Measurements from ENCODE around the gene VWA1.
"Not testable (repeated sequence)": the region's sequence is repeated elsewhere in the genome, so short reads cannot be mapped to it uniquely, and the experiment has no call there.

VWA1 gene

DNA sequence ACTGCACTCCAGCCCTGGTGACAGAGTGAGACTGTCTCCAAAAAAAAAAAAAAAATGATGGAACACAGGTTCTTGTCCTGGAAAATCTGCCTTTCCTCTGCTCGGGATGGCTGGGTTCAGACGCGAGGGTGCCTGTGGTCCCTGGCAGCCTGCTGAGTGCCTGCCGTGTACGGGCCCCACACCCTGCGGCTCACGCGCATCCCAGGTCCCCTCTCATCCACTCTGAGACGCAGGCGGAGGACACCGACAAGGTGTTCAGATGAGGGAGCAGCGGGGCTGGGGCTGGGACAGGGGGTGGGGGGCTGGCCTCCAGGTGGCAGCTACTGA is 10.1 kb upstream of the VWA1 start:
- DNase-seq, result no peak

DNA sequence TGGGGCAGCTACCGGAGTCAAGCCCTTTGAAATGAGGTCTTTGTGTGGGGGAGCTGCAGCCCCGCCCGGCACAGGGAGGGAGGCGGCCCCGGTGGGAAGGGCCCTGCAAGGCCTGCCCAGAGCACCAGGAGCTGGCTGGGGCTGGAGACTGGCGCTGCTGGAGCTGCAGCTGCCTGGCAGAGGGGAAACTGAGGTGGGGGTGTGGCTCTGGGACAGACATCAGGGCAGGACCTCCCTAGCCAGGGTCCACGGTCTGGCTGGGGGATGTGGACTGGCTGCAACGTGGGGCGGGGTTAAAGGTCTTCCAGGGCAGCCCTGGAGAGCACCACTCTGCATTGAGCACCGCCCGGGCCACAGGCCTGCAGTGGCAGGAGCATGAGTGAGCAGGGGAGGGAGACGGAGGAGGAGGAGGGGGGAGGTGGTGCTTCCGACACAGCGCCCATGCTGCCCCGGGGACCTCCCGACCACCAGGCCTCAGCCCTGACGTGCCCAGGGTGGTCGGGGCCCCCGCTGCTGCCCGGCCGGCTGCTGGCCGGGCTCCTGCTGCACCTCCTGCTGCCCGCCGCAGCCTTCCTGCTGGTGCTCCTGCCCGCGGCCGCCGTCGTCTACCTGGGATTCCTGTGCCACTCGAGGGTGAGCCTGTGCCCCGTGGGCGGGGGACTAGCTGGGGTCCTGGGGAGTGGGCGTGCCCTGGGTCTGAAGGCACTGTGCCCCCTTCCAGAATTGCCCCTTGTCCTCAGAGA is 9.6 kb upstream of the VWA1 start:
- DNase-seq, result no peak

DNA sequence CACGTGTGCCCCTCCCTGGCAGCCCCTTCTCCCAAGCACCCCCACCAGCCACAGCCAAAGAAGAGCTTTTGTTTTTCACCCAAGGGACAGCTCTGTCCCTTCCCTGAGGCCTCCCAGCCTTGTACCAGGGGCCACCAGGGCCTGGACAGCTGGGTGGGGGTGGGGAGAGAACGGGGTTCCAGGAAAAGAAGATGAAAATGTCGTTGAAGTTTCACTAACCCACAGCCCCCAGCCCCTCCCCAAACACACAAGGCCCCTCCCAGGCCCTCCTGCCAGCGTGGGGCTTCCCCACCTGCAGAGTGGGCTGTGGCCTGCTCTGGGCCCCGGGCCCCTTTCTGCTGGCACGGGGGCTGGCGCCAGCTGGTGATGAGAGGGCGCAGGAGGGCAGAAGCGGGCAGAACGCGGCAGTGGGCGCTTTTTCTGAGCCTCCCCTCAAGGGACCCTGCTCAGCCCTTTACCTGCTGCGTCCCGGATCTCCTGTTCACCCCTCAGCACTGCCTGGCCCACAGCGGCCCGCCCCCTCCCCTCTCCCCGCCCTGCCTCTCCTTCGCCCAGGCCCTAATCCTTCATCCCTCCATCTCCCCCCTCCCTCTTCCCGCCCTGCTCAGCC is 8.9 kb upstream of the VWA1 start:
- no peak for DNase-seq

DNA sequence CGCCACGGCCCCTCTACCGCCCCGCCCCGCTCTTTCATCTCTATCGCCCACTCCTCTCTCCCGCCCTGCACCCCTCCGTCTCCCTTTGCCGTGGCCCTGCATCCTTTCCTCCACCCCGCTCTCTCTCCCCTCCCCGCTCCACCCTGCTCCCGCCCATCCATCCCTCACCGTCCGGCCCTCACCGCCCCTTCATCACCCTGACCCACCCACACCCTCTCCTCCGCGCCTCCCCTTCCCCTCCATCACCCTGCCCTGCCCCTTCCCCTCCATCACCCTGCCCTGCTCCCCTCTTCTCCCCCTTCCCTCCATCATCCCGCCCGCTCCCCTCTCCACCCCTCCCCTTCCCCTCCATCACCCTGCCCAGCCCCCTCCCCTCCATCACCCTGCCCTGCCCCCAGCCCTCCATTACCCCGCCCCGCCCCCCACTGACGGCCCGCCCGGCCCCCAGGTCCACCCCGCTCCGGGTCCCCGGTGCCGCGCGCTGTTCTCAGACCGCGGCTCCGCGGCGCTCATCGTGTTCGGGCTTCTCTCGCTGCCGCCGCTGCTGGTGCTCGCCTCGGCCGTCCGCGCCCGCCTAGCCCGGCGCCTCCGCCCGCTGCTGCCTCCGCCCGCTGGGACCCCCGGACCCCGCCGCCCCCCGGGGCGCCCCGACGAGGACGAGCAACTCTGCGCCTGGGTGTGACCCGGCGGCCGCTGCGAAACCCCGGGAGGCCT is 8.2 kb upstream of the VWA1 start:
- peak; percentile 96 for DNase-seq

DNA sequence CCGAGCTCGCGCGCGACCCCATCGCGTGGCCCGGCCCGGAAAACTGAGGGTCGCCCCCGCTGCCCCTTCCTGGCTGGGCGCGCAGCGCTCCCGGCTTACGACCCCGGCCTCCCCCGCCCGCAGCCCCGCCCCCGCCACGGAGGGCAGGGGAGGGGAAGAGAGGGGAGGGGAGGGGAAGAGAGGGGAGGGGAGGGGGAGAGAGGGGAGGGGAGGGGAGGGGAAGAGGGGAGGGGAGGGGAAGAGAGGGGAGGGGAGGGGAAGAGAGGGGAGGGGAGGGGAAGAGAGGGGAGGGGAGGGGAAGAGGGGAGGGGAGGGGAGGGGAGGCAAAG is 7.7 kb upstream of the VWA1 start:
- no peak for DNase-seq

DNA sequence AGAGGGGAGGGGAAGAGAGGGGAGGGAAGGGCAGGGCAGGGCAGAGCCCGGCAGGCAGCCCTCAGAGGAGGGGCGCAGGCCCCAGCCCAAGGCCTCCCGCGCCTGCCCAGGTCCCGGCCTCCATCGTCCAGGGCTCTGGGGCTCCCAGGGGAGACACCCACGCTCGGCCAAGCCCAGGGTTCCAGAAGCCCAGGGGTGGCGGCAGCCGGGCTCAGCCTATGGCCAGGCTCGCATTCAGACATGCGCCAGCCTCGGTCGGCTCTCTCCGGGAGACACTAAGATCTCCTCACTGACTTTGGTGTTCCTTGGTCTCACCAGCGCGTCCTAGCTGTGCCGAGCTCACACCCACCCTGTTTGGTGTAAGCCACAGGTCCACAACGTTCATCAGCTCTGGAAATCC is 7.3 kb upstream of the VWA1 start:
- DNase-seq, result no peak

DNA sequence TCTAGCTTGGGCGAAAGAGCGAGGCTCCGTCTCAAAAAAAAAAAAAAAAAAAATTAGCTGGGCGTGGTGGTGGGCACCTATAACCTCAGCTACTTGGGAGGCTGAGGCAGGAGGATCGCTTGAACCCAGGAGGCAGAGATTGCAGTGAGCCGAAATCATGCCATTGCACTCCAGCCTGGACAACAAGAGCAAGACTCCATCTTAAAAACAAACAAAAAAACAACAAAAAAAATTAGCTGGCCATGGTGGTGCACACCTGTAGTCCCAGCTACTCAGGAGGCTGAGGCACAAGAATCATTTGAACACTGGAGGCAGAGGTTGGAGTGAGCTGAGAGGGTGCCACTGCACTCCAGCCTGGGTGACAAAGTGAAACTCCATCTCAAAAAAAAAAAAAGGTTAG is 6.5 kb upstream of the VWA1 start:
- not testable (repeated sequence) for DNase-seq

DNA sequence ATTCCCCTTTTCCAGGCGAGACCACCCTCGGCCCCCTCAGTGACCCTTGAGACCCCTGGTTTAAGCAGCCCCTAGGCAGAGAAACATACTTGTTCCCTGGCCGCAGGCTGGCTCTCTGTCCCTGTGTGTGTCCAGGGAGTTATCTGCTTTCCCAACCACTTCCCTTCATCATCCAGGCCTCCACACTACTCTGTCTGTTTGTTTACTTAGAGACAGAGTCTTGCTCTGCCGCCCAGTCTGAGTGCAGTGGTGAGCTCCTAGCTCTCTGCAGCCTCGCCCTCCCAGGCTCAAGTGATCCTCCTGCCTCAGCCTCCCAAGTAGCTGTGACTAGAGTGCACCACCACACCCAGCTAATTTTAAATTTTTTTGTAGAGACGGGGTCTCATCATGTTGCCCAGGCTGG is 5.8 kb upstream of the VWA1 start:
- peak; percentile 61 for DNase-seq

DNA sequence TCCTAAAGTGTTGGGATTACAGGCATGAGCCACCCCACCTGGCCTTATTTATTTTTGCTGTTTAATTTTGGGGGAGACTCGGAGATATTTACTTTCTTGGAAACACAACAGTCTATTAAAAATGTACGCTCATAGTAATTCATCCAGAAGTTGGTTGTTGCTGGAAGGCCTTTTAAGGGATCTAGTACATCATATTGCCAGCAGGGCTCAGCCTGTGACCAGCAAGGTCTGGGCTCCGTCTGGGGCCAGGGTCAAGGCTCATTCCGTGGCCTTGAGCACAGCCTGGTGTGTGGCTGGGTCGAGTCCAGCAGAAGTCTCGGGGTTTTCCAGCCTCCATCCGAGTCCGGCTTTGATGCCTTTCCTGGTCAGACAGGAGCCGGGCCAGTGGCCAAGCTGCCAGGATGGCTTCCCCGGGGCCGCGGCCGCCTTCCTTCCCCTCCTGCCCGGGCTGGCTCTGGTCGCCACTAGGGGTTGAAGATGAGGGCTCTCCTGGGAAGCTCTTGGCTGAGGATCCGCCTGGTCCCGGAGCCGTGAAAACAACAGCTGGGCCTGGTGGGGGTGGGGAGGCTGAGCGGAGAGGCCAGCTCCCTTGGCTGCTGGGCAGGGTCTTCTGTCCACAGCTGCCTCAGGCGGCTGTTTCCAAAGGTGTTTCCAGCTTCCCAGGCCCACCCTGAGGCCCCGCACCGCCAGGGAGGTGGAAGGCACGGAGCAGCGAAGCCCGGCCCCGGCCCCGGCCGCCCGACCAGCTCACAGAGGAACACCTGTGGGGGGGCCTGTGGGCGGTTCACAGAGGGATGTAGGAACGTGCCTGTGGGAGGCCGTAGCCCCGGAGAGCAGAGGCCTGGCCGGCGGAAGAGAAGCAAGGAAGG is 5.1 kb upstream of the VWA1 start:
- DNase-seq, result peak; percentile 82

DNA sequence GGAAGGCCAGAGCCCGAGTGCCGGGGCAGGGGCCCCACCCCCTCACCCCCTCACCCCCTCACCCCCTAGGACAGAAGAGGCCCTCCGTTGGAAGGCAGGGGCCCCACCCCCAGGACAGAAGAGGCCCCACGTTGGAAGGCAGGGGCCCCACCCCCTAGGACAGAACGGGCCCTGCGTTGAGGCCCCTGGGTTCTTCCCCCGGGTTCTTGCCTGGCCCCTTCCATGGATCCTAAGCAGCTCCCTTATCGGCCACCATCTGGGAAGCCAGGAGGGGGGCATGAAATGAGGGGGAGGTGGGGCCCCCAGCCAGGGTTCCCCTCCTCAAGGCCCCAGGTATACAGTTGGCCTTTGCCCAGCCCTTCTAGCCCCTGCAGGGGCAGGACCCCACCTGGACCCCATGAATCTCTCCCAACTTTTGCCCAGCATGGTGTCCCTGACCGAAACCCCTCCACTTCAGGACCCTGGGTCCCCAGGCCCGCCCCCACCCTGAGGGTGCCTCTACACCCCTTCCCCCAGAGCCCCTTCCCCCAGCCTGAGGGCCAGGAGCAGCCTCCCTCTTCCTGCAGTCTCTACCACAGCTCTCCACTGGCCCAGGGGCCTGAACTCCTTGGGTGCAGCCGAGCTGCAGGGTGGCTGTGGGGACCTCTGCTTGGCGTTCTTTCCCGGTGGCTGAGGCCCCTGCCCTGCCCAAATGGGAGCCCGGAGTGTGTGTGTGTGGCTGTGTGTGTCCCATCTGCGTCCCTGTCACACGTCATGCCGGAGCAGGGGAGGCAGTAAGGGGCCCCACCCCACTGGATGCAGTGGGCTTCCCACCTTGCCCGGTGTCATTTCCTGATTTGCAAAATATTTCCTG is 4.3 kb upstream of the VWA1 start:
- no peak for DNase-seq

DNA sequence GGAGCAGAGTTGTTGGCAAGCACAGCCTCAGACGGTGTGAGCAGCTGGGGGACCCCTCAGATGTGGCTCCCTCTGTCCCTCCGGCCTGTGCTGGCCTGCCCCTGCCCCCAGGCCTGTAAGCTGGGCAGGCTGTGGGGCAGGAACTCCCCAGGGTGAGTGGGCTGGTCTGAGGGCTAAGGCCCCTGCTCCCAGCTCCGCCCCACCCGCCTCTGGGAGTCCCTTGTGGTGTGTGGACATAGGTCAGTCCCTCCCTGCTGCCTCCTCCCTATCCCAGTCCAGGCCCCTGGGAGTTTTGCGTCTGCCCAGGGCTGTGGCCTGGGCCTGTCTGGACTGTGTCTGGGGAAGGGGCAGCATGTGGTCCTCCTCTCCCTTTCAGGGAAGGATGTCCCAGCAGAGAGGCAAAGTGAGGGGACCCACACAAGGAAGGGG is 3.6 kb upstream of the VWA1 start:
- DNase-seq, result no peak

DNA sequence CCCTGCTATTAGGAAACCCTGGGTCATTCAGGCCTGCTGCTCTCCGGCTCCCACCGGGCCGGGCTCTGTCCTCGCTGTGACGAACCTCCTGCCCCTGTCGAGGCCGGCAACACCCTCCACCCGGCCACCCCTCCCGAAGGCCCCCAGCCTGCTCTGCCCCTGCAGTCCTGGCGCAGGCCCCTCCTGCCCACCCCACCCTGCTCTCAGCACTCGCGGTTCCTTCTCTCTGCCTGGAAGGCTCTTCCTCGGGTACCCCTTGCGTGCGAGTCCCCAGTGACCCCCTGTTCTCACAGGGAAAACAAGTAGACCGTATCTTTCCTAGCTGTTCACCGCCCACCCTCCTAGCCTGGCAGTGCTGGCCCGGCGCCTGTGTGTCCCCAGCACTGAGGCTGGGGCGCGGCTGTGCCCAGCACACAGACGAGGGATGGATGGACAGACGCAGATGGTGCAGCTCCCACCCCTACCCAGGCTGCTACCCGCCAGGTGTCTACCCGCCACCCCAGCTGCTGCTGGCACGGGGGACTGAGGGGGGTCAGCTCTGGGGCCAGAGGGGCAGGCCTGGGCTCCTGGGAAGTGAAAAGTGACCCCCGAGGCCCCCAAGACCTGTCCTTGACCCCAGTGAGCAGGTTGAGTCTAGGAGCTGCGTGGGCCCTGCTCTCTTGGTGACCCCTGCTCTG is 3.1 kb upstream of the VWA1 start:
- no peak for DNase-seq

DNA sequence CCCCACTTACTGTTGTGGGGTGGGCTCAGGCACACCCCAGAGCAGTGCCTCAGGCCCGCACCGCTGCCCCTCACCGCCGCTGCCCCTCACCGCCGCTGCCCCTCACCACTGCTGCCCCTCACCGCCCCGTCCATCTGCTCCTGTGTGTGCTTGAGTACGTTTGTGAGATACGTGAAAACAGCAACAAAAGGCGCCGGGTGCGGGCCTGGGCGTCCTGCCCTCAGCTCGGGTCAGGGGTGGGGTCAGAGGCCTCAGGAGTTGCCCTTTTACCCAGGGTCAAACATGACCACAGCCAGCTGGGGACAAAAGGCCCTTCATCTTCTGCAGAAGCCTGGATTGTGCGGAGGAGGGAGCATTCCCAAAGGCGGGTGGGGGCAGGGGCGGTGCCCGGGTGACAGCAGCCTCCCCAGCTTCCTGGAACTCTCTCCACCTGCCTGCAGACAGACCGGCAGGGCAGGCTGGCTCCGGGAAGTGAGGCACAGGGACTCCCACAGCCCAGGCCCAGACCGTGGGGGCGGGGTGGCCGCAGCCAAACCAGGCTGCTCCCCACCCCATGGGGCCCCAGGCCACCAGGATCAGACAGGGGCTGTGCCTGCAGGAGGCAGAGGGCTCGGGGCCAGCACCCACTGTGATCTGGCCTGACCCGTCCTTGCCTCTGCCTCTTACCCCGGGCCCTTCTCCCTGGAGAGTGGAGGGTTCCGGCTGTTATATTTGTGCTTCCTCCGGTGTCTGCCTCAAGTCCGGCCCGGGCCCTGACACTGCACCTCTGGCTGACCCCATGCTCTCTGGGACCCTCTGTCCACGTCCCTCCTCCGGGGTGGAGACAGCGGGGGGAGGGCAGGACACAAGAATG is 2.3 kb upstream of the VWA1 start:
- peak; percentile 96 for DNase-seq

DNA sequence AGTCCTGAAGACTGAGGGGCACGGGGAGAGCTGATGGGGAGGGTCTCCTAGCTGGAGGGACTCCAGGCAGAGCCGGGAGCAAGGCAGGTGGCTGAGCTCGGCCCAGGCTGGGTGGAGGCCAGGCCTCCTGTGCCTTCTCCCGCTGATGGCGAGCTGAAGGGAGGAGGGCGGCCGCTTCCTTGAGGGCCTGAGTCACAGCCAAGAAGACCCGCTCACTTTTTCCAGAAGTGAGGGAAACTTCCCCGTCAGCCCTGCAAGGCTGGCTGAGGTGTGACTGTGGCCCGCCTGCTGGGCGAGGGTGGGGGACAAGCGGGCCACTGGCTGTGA is 1.7 kb upstream of the VWA1 start:
- DNase-seq, result peak; percentile 44

DNA sequence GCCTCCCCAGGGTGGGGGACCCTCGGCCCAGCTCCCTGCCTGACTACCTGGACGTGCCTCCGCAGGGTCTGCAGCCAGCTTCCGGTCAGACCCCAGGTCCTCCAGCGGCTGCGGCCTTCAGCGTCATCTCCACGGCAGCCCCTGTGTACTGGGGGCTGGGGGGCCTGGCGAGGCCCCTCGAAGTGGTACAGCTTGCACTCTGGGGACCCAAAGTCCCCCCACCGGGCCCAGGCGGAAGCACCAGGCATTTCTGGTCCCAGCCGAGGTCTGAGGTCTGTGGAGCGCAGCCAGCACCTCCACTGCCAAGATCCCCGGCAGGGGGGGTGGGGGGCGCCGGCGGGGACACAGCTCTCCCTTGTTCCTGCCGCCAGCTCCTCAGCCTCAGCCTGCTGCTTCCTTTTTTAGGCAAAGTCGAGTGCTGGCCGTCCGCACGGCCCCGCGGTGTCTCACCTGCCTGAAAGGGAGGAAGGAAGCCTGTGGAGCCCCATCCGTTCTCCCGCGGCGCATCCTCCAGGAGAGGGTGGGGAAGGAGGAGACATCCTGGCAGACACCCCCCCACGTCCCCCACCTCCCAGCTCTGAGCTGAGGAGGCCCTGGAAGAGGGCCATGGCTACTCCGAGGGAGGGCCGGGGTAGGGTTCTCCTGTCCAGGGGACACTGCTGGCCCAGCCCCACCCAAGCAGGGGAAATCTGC is 1.2 kb upstream of the VWA1 start:
- DNase-seq, result peak; percentile 64

DNA sequence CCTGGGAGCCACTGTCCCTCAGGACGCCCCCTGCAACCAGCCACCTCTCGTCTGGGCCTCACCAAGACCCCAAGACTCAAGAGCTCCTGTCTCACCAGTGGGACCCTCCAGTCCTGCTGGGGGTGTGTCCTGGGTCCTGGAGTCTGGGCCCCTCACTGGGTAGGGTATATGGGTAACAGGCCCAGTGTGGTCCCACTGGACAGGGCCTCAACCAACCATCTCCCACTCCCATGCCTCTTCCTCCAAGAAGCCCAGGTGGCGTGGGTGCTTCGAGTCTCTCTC is 725 bp upstream of the VWA1 start:
- no peak for DNase-seq

DNA sequence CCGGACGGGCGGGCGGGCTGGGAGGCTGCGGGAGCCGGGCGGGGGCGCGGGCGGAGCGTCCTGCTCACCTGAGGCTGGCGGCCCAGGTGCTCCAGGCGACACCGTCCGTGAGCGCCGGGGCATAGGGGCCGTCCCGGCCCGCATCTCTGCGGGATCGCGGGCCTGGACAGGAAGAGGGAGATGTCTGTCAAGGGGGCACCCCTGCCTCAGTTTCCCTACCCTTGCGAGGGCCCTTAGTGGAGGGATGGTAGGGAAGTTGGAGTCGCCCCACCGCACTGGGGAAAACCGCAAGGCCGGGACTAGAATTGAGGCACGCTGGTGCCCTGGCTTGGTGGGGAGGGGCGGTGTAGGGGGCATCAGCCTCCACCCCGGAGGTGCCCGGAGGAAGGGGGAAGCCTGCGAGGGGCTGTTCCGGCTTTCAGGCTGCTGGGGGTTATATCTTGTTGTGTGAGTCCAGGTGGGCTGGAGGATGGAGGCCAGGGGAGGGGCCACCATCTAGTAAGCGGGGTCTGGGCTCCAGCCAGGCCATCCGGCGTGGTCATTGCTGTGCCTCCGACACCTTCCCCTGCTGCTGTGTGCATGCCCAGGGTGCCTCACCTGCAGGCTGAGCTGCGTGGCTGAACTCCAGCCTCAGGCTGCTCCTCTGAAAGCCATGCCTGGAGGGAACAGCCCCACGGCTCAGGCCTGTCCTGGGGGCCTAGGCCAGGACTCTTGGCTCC is 580 bp downstream of the VWA1 start:
- DNase-seq, result no peak

DNA sequence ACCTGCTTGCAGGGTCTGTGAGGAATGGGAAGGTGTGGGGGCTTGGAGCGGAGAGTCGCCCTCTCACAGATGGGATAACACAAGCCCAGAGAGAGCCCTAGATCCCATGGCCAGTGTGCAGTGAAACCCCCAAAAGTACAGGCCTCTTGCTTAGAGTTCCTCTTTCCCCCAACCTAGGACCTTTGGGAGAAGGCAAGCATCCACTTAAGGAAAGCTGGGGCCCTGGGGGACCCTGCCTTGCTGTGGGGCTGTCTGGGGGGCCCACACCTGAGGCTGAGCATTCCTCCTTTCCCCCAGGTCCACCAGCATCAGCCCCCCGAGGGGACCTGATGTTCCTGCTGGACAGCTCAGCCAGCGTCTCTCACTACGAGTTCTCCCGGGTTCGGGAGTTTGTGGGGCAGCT is 1.1 kb downstream of the VWA1 start:
- DNase-seq, result no peak

DNA sequence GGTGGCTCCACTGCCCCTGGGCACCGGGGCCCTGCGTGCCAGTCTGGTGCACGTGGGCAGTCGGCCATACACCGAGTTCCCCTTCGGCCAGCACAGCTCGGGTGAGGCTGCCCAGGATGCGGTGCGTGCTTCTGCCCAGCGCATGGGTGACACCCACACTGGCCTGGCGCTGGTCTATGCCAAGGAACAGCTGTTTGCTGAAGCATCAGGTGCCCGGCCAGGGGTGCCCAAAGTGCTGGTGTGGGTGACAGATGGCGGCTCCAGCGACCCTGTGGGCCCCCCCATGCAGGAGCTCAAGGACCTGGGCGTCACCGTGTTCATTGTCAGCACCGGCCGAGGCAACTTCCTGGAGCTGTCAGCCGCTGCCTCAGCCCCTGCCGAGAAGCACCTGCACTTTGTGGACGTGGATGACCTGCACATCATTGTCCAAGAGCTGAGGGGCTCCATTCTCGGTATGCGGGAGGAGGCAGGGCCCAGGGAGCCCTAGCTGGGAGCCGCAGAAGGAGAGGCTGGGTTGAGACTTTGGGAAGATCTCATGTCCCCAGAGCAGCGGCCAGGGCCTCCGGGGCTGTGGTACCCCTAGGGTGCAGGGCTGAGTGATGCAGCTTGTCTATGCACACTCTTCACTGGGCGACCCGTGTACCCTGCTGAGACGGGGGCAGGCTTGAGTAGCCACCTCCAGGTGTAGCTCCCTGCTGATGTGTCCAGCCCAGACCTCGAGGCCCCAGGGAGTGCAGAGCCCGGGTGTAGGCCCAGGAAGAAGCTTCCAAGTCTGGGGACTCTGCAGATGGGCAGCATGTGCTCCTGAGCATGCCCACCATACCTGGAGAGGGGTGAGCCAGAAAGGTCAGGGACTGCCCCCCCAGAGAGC is 1.8 kb downstream of the VWA1 start:
- DNase-seq, result peak; percentile 37

Measured in DMS153 (cell line).